NB4 (cell line): Measurements from ENCODE around the gene RXRA.

Source experiments
- DNase-seq: peaks from one replicate; pipeline ENCODE4 v3.0.0; 2010; ENCODE audit warnings: low read depth
- H3K4me3 ChIP-seq: one replicate; pipeline ENCODE4 v1.5.1; 2011; ENCODE audit warnings: mild to moderate bottlenecking, low read depth, low read length, moderate library complexity
- CTCF ChIP-seq: IDR thresholded peaks from one replicate; pipeline ENCODE4 v1.5.1; 2012; ENCODE audit warnings: low read depth, low read length
- MAX ChIP-seq: IDR thresholded peaks from 2 replicates; pipeline ENCODE4 v1.6.1; 2011; ENCODE audit warnings: low read depth, low read length
- MYC ChIP-seq: IDR thresholded peaks from 2 replicates; pipeline ENCODE4 v1.6.1; 2011; ENCODE audit warnings: low read depth, low read length
- POLR2A ChIP-seq: IDR thresholded peaks from 2 replicates; pipeline ENCODE4 v1.6.1; 2011; ENCODE audit warnings: mild to moderate bottlenecking; ENCODE audit not compliant: insufficient read length; ENCODE audit errors: extremely low read depth

Gene RXRA

GRCh38 chr9:134378901-134379338 is 52.7 kb downstream of the RXRA start:
- TF ChIP-seq CTCF: no peak
- no peak for TF ChIP-seq MYC
- TF ChIP-seq POLR2A: no peak
- no peak for TF ChIP-seq MAX
- H3K4me3 ChIP-seq: no peak overlapping the region
- no peak for DNase-seq

- no peak for DNase-seq
- no peak overlapping the region for H3K4me3 ChIP-seq
Observed at GRCh38 chr9:134379831-134380365, 53.6 kb downstream of the RXRA start.

GRCh38 chr9:134380542-134381271 is 54.5 kb downstream of the RXRA start:
- H3K4me3 ChIP-seq: no peak overlapping the region
- no peak for DNase-seq
- TF ChIP-seq POLR2A (no peak), CTCF (no peak), MAX (no peak), MYC (no peak)

More at GRCh38 chr9:134379831-134380365, 53.6 kb downstream of the RXRA start:
- TF ChIP-seq MYC (no peak), POLR2A (no peak)

GRCh38 chr9:134381272-134381661 is 55.0 kb downstream of the RXRA start:
- DNase-seq: no peak
- TF ChIP-seq MYC (no peak), MAX (no peak), POLR2A (no peak), CTCF (no peak)
- no peak overlapping the region for H3K4me3 ChIP-seq

- DNase-seq: peak; percentile 56
- no peak overlapping the region for H3K4me3 ChIP-seq
- TF ChIP-seq MAX (peak; percentile 52), CTCF (peak; percentile 30), MYC (peak; percentile 71), POLR2A (no peak)
Observed at GRCh38 chr9:134381671-134382516, 55.6 kb downstream of the RXRA start.

- no peak for DNase-seq
- TF ChIP-seq MAX (no peak), CTCF (no peak), MYC (no peak), POLR2A (no peak)
Observed at GRCh38 chr9:134382733-134383132, 56.5 kb downstream of the RXRA start.

More at GRCh38 chr9:134382733-134383132, 56.5 kb downstream of the RXRA start:
- no peak overlapping the region for H3K4me3 ChIP-seq
